Measurements from ENCODE around the gene RNF166.

Gene RNF166

DNA sequence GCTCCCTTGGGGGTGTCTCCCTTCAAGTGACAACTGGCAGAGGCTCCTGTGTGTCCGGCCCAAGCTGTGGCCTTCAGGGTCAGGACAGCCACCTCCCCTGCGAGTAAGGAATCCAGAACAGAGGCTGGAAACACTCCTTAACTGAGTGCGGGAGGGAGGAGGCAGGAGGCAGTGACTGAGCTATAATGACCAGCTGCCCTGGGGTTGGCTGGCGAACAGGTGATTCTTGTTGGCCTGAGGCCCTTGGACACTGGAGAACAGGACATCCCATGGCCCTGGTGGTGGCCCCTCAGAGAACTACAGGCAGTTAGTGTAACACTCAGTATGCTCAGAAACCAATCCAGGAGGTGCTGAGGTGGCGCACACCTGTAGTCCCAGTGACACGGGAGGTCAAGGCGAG lies 10.5 kb downstream of the RNF166 start:
- TF ChIP-seq, protein P1, sequence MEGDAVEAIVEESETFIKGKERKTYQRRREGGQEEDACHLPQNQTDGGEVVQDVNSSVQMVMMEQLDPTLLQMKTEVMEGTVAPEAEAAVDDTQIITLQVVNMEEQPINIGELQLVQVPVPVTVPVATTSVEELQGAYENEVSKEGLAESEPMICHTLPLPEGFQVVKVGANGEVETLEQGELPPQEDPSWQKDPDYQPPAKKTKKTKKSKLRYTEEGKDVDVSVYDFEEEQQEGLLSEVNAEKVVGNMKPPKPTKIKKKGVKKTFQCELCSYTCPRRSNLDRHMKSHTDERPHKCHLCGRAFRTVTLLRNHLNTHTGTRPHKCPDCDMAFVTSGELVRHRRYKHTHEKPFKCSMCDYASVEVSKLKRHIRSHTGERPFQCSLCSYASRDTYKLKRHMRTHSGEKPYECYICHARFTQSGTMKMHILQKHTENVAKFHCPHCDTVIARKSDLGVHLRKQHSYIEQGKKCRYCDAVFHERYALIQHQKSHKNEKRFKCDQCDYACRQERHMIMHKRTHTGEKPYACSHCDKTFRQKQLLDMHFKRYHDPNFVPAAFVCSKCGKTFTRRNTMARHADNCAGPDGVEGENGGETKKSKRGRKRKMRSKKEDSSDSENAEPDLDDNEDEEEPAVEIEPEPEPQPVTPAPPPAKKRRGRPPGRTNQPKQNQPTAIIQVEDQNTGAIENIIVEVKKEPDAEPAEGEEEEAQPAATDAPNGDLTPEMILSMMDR (IDR thresholded peaks at IDR 0.05; ENCODE audit: control extremely low read depth, extremely low read depth, low read depth, missing control alignments), result no peak
- POLR2A ChIA-PET, result no interaction called here
- CTCF ChIA-PET, result no interaction called here

DNA sequence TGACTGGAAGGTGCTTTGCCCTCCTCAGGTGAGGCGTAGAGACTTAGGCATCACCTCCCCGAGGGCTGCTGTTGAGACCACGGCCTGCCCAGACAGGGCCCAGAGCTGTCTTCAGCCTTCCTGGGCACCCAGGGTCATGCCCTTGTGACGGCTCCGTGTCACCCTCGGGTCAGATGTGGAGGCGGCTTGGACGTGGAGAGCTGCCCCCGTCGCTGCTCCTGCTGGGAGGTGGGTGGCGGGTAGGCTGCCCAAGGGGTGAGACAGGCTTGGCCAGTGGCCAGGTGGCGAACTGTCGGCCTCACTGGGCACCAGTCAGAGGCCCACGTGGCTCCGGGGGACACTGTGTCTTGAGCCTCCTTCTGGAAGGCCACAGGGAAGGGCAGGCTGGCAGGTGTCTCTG lies 11.0 kb downstream of the RNF166 start:
- CTCF ChIA-PET, result no interaction called here
- TF ChIP-seq, protein P1 (IDR thresholded peaks at IDR 0.05; ENCODE audit: control extremely low read depth, extremely low read depth, low read depth, missing control alignments), result no peak

More for the DNA sequence above, 10.5 kb downstream of the RNF166 start:
- no peak for DNase-seq (ENCODE audit: extremely low spot score)

DNA sequence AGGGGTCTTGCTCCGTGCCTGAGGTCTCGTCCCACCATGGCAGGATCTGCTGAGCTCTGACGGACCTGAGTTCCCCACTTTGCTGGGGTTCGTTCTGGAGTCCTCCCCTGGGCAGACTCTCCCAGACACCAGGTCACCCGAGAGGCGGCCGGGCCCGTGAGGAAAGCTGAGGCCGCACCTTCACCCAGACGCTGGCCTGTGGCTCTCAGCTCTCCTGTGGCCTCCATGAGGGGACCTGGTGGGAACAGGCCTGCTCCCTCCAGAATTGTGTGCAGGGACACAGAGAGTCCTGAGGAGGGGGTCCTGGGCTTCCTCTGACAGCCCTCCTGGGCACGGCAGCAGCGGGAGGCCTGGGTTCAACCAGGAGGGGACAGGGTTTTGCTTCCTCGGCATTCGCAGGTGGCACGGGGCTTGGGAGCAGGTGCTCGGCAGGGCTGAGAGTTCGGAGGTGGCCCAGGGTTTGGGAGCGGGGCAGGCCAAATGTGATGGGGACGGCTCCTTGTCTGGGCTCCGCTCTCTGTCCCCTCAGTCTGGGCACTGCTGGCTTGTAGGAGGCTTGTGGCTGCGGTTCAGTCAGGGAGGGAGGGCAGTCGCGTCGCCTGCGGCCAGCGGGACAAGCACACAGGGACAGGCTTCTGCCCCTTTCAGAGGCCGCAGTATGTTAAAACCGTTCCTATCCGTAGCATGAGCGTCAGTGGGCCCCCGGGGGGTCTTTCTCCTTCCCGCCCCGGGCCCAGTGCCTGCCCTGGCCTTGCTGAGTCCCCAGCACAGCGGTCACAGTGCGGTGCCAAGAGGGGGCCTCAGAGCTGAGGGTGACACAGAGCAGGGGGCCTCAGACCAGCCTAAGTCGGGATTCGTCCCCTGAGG lies 11.8 kb downstream of the RNF166 start:
- TF ChIP-seq, protein P1 (IDR thresholded peaks at IDR 0.05; ENCODE audit: control extremely low read depth, extremely low read depth, low read depth, missing control alignments), result no peak
- ChIA-PET CTCF (no interaction called here), POLR2A (no interaction called here)
- no peak for DNase-seq (ENCODE audit: extremely low spot score)

More for the DNA sequence above, 11.0 kb downstream of the RNF166 start:
- no peak for DNase-seq (ENCODE audit: extremely low spot score)
- POLR2A ChIA-PET, result no interaction called here

DNA sequence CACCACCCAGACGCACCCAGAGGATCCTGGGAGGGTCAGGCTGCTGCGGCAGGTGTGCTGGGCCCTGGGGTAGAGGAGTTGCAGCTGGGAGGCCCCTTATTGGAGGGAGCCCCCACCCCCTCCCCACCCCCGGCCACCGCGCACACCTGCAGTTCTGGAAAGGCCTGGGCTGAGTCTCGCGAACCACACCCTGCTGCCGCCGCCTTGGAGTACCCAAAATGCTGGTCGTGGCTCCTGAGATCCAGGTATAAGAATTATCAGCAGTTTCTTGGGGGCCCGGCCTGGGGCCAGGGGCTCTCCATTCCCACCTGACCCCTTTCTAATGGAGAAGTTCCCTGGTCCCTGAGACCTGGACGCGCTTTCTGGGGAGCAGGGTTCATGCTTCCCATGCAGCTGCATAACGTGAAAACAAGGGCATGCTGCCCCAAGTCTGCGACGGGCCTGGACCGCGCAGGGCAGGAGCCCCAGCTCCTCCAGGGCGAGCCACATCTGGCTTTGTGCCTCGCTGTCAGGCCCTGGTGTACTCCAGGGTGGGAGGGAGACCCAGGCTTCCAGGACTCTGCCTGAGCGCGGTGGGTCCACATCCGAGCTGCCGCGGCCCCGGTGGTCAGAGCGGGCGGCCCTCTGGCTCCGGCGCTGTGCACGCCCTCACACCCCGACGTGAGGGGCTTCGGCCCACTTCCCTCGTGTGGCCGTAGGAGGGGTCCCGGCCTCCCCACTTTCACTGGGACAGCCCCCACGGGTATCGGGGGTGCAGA lies 12.6 kb downstream of the RNF166 start:
- ChIA-PET CTCF (no interaction called here), POLR2A (no interaction called here)
- DNase-seq (ENCODE audit: extremely low spot score), result no peak
- TF ChIP-seq, protein P1 (IDR thresholded peaks at IDR 0.05; ENCODE audit: control extremely low read depth, extremely low read depth, low read depth, missing control alignments), result no peak

DNA sequence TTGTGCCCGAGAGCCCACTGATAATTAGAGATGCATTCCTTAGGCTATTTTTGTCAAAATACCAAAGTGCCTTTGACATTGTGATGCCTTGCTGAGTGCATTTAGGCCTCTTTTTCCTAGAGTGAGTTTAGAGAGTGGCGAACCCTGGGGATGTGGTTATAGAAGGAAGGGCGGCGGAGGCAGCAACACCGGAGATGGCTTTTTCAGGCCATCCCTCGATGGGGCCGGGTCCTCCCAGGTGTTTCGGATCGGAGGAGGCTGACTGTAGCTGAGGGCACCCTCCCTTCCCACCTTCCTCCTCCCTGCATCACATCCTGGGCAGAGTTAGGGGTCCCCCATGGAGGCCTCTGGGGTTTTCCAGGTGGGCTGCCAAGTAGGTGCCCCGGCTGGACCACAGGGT lies 13.3 kb downstream of the RNF166 start:
- TF ChIP-seq, protein P1 (IDR thresholded peaks at IDR 0.05; ENCODE audit: control extremely low read depth, extremely low read depth, low read depth, missing control alignments), result no peak
- CTCF ChIA-PET, result no interaction called here
- POLR2A ChIA-PET, result no interaction called here
- DNase-seq (ENCODE audit: extremely low spot score), result no peak

DNA sequence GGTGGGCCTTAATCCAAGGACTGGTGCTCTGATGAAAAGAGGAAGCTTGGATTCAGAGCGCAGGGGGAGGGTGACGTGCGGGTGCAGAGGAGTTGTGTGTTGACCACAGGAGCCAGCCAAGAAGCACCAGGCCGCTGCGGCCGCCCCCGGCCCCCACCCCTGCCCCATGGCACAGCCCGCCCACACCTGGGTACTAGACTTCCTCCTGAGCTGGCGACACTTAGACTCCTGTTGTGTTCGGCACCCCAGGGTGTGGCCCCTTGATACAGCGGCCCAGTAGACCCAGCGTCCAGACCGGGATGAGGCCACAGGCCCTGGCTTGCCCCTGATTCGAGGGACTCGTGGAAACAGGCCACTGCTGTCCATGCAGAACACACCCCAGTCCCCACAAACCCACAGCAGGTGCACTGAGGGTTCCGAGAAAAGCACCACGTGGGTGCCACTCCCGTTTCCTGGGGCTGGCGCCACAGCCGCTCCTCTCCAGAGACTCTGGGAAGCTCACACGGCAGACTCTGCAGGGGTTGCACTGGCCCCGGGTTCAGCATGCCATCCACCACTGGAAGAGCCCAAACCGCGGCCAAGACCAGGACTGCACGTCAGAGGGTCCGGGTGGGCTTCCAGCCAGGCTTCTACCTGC lies 14.2 kb downstream of the RNF166 start:
- POLR2A ChIA-PET, result no interaction called here
- CTCF ChIA-PET, result no interaction called here
- DNase-seq (ENCODE audit: extremely low spot score), result no peak
- TF ChIP-seq, protein P1 (IDR thresholded peaks at IDR 0.05; ENCODE audit: control extremely low read depth, extremely low read depth, low read depth, missing control alignments), result no peak
